Measurements from ENCODE around the gene KLF16. TPM values are rescaled to one million over a fixed set of nuclear protein-coding genes. Genes with fewer than 3 reads are reported as not detected.
A peak's percentile ranks its signal among the peaks of the same experiment; 100 is the strongest.
"Not testable (repeated sequence)": the region's sequence is repeated elsewhere in the genome, so short reads cannot be mapped to it uniquely, and the experiment has no call there.

KLF16 gene
- total and polyA plus RNA-seq, 3 donors from 2014 or later = 13.3 to 26.5 (median 14.7) TPM

- peak within 1 kb of the TSS; percentile 89 for H3K4me3 ChIP-seq
- DNase-seq = peak; percentile 96
- peaks cover 36% of the 10 kb centered on the region for H3K4me1 ChIP-seq
- H3K36me3 ChIP-seq (ENCODE audit: low read depth, missing control alignments); H3K9me3 ChIP-seq; H3K27me3 ChIP-seq; intact Hi-C loops (cut with DNase I; ENCODE audit: low total_unique reads): not testable (repeated sequence)
- WGBS, 2 donors = 22 to 30% methylated on average over 23 to 34 of the region's 46 CpGs
- TF ChIP-seq POLR2A (IDR thresholded peaks at IDR 0.05) = peak; percentile 72
- H3K27ac ChIP-seq = peak within 1 kb of the TSS; percentile 27 to 85
These were observed 22.2 kb upstream of the KLF16 start, which contains the start of gene ABHD17A for GRCh38 chr19:1885398-1886119. ABHD17A (minus strand) TSS chr19:1885496; CDS start chr19:1881566, 3,930 bp downstream.

- Histone ChIP-seq H3K36me3 (ENCODE audit: low read depth, missing control alignments) (no peaks in the 10 kb centered on the region), H3K27me3 (no peaks in the 10 kb centered on the region), H3K27ac (peak overlapping the region; percentile 27 to 85), H3K9me3 (no peaks in the 10 kb centered on the region), H3K4me3 (peak overlapping the region; percentile 89), H3K4me1 (peaks cover 36% of the 10 kb centered on the region)
- TF ChIP-seq POLR2A (IDR thresholded peaks at IDR 0.05) = no peak
- TF ChIP-seq, protein P1, sequence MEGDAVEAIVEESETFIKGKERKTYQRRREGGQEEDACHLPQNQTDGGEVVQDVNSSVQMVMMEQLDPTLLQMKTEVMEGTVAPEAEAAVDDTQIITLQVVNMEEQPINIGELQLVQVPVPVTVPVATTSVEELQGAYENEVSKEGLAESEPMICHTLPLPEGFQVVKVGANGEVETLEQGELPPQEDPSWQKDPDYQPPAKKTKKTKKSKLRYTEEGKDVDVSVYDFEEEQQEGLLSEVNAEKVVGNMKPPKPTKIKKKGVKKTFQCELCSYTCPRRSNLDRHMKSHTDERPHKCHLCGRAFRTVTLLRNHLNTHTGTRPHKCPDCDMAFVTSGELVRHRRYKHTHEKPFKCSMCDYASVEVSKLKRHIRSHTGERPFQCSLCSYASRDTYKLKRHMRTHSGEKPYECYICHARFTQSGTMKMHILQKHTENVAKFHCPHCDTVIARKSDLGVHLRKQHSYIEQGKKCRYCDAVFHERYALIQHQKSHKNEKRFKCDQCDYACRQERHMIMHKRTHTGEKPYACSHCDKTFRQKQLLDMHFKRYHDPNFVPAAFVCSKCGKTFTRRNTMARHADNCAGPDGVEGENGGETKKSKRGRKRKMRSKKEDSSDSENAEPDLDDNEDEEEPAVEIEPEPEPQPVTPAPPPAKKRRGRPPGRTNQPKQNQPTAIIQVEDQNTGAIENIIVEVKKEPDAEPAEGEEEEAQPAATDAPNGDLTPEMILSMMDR (IDR thresholded peaks at IDR 0.05) = no peak
- no peak for DNase-seq
- 0 to 1% methylated on average over 21 to 56 of the region's 56 CpGs for WGBS, 2 donors
- intact Hi-C loops (cut with DNase I; ENCODE audit: low total_unique reads) = no loop called here
These were observed 21.4 kb upstream of the KLF16 start for GRCh38 chr19:1884719-1885334.

GRCh38 chr19:1884291-1884718 lies 20.9 kb upstream of the KLF16 start:
- peaks cover 36% of the 10 kb centered on the region for H3K4me1 ChIP-seq

DNA sequence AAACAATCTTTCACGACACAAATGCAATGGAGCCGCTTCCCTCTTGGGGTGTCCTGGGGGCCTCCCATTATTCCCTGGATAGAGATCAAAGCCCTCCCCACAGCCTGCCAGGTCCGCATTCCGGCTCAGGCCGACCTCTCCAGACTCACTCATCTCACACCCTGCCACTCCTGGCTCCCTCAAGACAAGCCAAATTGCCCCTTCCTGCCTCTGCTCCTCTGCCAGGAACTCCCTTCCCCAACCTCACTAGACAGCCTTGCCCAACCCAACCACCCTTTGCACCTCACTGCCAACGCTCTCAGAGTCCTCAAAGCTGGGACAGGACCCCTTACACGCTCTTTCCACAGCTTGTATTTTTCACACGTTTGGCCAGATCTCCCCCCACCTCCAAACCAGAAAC lies 20.4 kb upstream of the KLF16 start:
- Histone ChIP-seq H3K36me3 (ENCODE audit: low read depth, missing control alignments) (no peaks in the 10 kb centered on the region), H3K4me1 (peaks cover 36% of the 10 kb centered on the region), H3K27me3 (no peaks in the 10 kb centered on the region), H3K9me3 (no peaks in the 10 kb centered on the region), H3K27ac (peak overlapping the region; percentile 11 to 85), H3K4me3 (peak overlapping the region in 1 of 2 donors; percentile 89)
- 32 to 41% methylated on average over 8 of the region's 8 CpGs for WGBS, 2 donors
- DNase-seq = no peak
- no peak for TF ChIP-seq POLR2A (IDR thresholded peaks at IDR 0.05)
- TF ChIP-seq, protein P1 (IDR thresholded peaks at IDR 0.05) = no peak
- intact Hi-C loops (cut with DNase I; ENCODE audit: low total_unique reads) = no loop called here

More at GRCh38 chr19:1884291-1884718, 20.9 kb upstream of the KLF16 start:
- TF ChIP-seq, protein P1 (IDR thresholded peaks at IDR 0.05) = no peak
- TF ChIP-seq POLR2A (IDR thresholded peaks at IDR 0.05) = no peak
- Histone ChIP-seq H3K36me3 (ENCODE audit: low read depth, missing control alignments) (no peaks in the 10 kb centered on the region), H3K4me3 (peak overlapping the region; percentile 89), H3K27ac (peak overlapping the region; percentile 27 to 85), H3K9me3 (no peaks in the 10 kb centered on the region), H3K27me3 (no peaks in the 10 kb centered on the region)
- DNase-seq = no peak
- WGBS, 2 donors = 3 to 7% methylated on average over 6 to 11 of the region's 11 CpGs
- intact Hi-C loops (cut with DNase I; ENCODE audit: low total_unique reads) = no loop called here

All from testis (tissue), 3 donors.